Measurements from ENCODE around the gene GALNT2. TPM values are rescaled to one million over a fixed set of nuclear protein-coding genes. Genes with fewer than 3 reads are reported as not detected.

GALNT2 gene
- total and polyA plus RNA-seq, 2 of the 4 experiments (the other 2 are of a cell fraction) = 50.4 to 189 TPM

GRCh38 chr1:230141021-230141648 is 74.1 kb downstream of the GALNT2 start:
- H3K9me1 ChIP-seq (ENCODE audit: insufficient read depth, low read length) = peaks cover 51% of the 10 kb centered on the region
- no CpG with 5 or more reads among the region's 8 CpGs for WGBS, 2 experiments (ENCODE audit: extremely low coverage in 2 of 2, insufficient read length in 1 of 2)
- 0 out of 4 replicates have a peak overlapping the region, but pooled peaks of 1 of the 2 experiments have one; percentile 2 for H4K8ac ChIP-seq (ENCODE audit: low read depth in 2 of 2, low read length in 2 of 2)
- H3K27ac ChIP-seq (ENCODE audit: insufficient read depth, low read length) = no peak overlapping the region
- intact Hi-C loops (cut with micrococcal nuclease) = no loop called here
- peak overlapping the region; percentile 17; the same call in 1 of the 2 replicates for H3K4ac ChIP-seq (ENCODE audit: low read depth, low read length)
- H4K20me1 ChIP-seq (ENCODE audit: insufficient read depth, low read length) = peaks cover 65% of the 10 kb centered on the region
- DNase-seq (peak; percentile 79), ATAC-seq (ENCODE audit: low read depth) (peak; percentile 52)
- no peak overlapping the region for H2AFZ ChIP-seq (replicated peaks; ENCODE audit: low read length, poor library complexity)
- no peak overlapping the region for H3K56ac ChIP-seq (ENCODE audit: extremely low read depth, insufficient read depth, low read length)
- H2AK9ac ChIP-seq (replicated peaks; ENCODE audit: low read depth, low read length, poor library complexity) = no peak overlapping the region
- H2BK20ac ChIP-seq (ENCODE audit: low read depth, low read length) = no peak overlapping the region
- H3K4me3 ChIP-seq (ENCODE audit: insufficient read depth, low read depth, low read length) = no peak overlapping the region
- H3K36me3 ChIP-seq (ENCODE audit: control insufficient read depth, insufficient read depth, low read length) = no peaks in the 10 kb centered on the region
- peak overlapping the region; percentile 73; the same call in 1 of the 2 replicates for H3K4me2 ChIP-seq (ENCODE audit: low read depth, low read length)
- peak overlapping the region; percentile 19; the same call in 1 of the 2 replicates for H3K14ac ChIP-seq (replicated peaks; ENCODE audit: low read depth, low read length)
- no peak overlapping the region; the same call in 1 of the 2 replicates for H3K18ac ChIP-seq (ENCODE audit: low read depth, low read length)
- dilution Hi-C loops (cut with HindIII; ENCODE audit: low sequenced_read_pairs, unreplicated experiment) = no loop called here
- 0 out of 2 replicates have a peak overlapping the region, but pooled peaks have one; percentile 10 for H2BK120ac ChIP-seq (ENCODE audit: low read depth, low read length)
- no peaks in the 10 kb centered on the region for H3K27me3 ChIP-seq (ENCODE audit: control insufficient read depth, insufficient read depth, low read length)
- TF ChIP-seq RAD21 (IDR thresholded peaks at IDR 0.05; ENCODE audit: low read length) (peak; percentile 17; the same call in 1 of the 2 replicates), FOS (IDR thresholded peaks at IDR 0.05; ENCODE audit: low read depth, low read length) (no peak), MAZ (IDR thresholded peaks at IDR 0.05; ENCODE audit: borderline replicate concordance, low read depth, low read length) (no peak), CEBPB (IDR thresholded peaks at IDR 0.05; ENCODE audit: low read depth, low read length) (no peak), POLR2A (IDR thresholded peaks at IDR 0.05; ENCODE audit: low read depth, low read length) (0 out of 2 replicates have a peak, but pooled peaks have one; percentile 4), USF2 (IDR thresholded peaks at IDR 0.05; ENCODE audit: low read depth, low read length) (no peak), RFX5 (IDR thresholded peaks at IDR 0.05; ENCODE audit: low read depth, low read length) (no peak), BHLHE40 (IDR thresholded peaks at IDR 0.05; ENCODE audit: low read depth, low read length) (no peak), RCOR1 (IDR thresholded peaks at IDR 0.05; ENCODE audit: insufficient replicate concordance, low read length) (no peak), MAFK (IDR thresholded peaks at IDR 0.05; ENCODE audit: low read depth, low read length) (no peak), SMC3 (IDR thresholded peaks at IDR 0.05; ENCODE audit: low read depth, low read length) (no peak), MXI1 (IDR thresholded peaks at IDR 0.05; ENCODE audit: borderline replicate concordance, low read depth, low read length) (no peak), CHD1 (IDR thresholded peaks at IDR 0.05; ENCODE audit: low read depth, low read length) (no peak), CTCF (conservative IDR thresholded peaks at IDR 0.05; ENCODE audit: low read depth, low read length) (no peak)
- H3K9ac ChIP-seq (ENCODE audit: low read depth, low read length) = no peak overlapping the region
- ChIA-PET CTCF (no interaction called here), POLR2A (ENCODE audit: unreplicated experiment) (no interaction called here)
- peaks cover 14% of the 10 kb centered on the region for H3K4me1 ChIP-seq (ENCODE audit: control insufficient read depth, insufficient read depth, low read length)
- H2BK5ac ChIP-seq (ENCODE audit: low read depth, low read length, poor library complexity, severe bottlenecking) = peak overlapping the region; percentile 97
- H3K23ac ChIP-seq (ENCODE audit: low read depth, low read length) = 0 out of 2 replicates have a peak overlapping the region, but pooled peaks have one; percentile 66
- in situ Hi-C loops (cut with MboI; ENCODE audit: low sequenced_read_pairs) = no loop called here
- H2BK15ac ChIP-seq (ENCODE audit: low read depth, low read length) = no peak overlapping the region; the same call in 2 of the 3 replicates
- H2AK5ac ChIP-seq (ENCODE audit: low read depth, low read length) = peak overlapping the region; percentile 5; the same call in 1 of the 2 replicates
- no peaks in the 10 kb centered on the region for H3K9me3 ChIP-seq (ENCODE audit: control insufficient read depth, insufficient read depth, low read length)
- no peak overlapping the region for H4K5ac ChIP-seq (ENCODE audit: low read depth, low read length)
- no TSS peak for BruUV-seq (replicated peaks)
- H4K91ac ChIP-seq (ENCODE audit: insufficient read depth, low read depth, low read length) = no peak overlapping the region
- H3K79me1 ChIP-seq (ENCODE audit: low read depth in 1 of 2, low read length in 2 of 2) = peaks cover 51 to 90% of the 10 kb centered on the region in 2 experiments

Data from IMR-90 (cell line).